ENCODE results near the gene BRI3BP. TPM values are rescaled to one million over a fixed set of nuclear protein-coding genes. Genes with fewer than 3 reads are reported as not detected.

Gene BRI3BP
- total and polyA plus RNA-seq, 9 of the 15 experiments (the other 6 are each of a cell fraction or from before 2014, with no cell fraction given) = 12.3 to 25.0 (median 16.6) TPM

GRCh38 chr12:124979568-124979967 is 13.9 kb upstream of the BRI3BP start:
- Histone ChIP-seq H3K9ac (ENCODE audit: insufficient read depth in 1 of 2, low read depth in 2 of 2, low read length in 2 of 2) (no peak overlapping the region), H3K36me3 (ENCODE audit: control insufficient read depth, insufficient read depth, low read length) (peaks cover 85% of the 10 kb centered on the region), H3K9me3 (replicated peaks; ENCODE audit: control insufficient read depth, insufficient read depth, low read depth, low read length) (no peaks in the 10 kb centered on the region), H4K20me1 (replicated peaks; ENCODE audit: control insufficient read depth, insufficient read depth, low read length) (peaks cover 5% of the 10 kb centered on the region; the same call in 1 of the 2 replicates), H3K9me1 (ENCODE audit: control insufficient read depth, insufficient read depth, low read length) (no peaks in the 10 kb centered on the region), H3K79me2 (ENCODE audit: control insufficient read depth, insufficient read depth, low read length) (no peaks in the 10 kb centered on the region; the same call in 2 of the 3 replicates), H2AFZ (ENCODE audit: low read depth, low read length) (no peak overlapping the region), H3K4me1 (replicated peaks in 1 of 2; ENCODE audit: control insufficient read depth in 2 of 2, insufficient read depth in 2 of 2, low read length in 2 of 2) (peaks cover 0 to 6% of the 10 kb centered on the region in 2 experiments; a peak in 1 of 5 replicates), H3K27me3 (ENCODE audit: control insufficient read depth in 2 of 2, insufficient read depth in 2 of 2, low read length in 2 of 2) (no peaks in the 10 kb centered on the region), H3K27ac (ENCODE audit: extremely low read depth, low read depth, low read length) (no peak overlapping the region), H3K4me2 (ENCODE audit: insufficient read depth, low read length) (no peak overlapping the region), H3K4me3 (no peak overlapping the region)
- no peak for ATAC-seq
- WGBS (ENCODE audit: insufficient coverage, low coverage, missing lambda C conversion rate) = 85% methylated on average over 10 of the region's 10 CpGs
- no peak for FAIRE-seq
- intact Hi-C loops (cut with micrococcal nuclease) = no loop called here
- TF ChIP-seq ATF3 (IDR thresholded peaks at IDR 0.05) (peak; percentile 30; the same call in 1 of the 2 replicates), ATF3 (CRISPR knock-in tag; conservative IDR thresholded peaks at IDR 0.05) (no peak), CREB3 (tag; conservative IDR thresholded peaks at IDR 0.05; ENCODE audit: low read depth) (no peak)
- ChIA-PET CTCF (ENCODE audit: low intra/inter-chr PET ratio) (no interaction called here), POLR2A (interaction anchor here (0.5 kb wide), 1 partner anchor 297 kb away, joined by 4 read pairs; no protein-coding TSS in a partner anchor)
- BruUV-seq (replicated peaks) = no TSS peak
- in situ Hi-C loops (cut with MboI) = no loop called here
- DNase-seq (ENCODE audit: extremely low read depth in 1 of 4, low spot score in 3 of 4) = peak in 1 of 4 experiments; percentile 16
